HS-5 (cell line): ENCODE results near the gene MYCBP.

Source experiments
- DNase-seq: peaks from one replicate; pipeline ENCODE4 v3.0.0-alpha.2; 2012; ENCODE audit warnings: low read depth

The MYCBP gene

GRCh38 chr1:38820860-38821259, 52.3 kb downstream of the MYCBP start:
- DNase-seq, result no peak

DNA sequence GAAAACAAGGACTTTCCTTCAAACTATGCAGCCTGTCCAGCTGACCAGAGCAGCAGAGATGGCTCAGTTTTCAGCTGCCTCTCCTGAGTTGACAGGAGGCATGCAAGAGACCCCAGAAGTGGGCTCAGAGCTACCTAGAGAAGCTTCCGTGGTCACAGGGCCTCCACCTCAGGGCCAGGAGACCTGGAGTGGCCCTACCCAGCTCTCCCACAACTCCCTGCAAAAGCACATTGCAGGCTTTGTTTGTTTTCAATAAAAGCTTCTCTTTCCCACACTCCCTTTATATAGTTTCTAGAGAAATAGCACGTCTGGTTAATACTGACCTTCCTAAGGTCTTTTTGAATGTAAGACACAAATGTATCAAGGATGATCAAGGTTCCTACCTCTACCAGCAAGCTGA, 53.6 kb downstream of the MYCBP start:
- no peak for DNase-seq

DNA sequence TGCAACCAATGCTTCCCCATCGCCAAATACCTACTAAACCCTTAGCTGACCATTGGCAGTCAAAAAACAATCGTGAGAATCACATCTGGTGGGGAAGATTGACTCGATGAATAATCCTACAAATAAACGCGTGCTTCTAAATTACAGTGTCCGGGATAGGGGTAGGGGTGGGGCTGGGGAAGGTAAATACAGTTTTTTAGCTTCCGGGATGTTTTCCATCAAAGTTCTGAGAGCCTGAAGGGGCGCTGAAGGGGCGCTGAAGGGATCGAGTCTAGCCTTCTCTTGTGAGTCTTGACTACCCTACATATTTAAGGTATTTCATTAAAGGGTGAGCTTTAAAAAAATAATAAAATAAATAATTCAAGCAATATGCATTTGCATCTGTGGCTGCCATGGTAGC, 54.1 kb downstream of the MYCBP start:
- no peak for DNase-seq

GRCh38 chr1:38818175-38818976, 54.8 kb downstream of the MYCBP start:
- no peak for DNase-seq

- no peak for DNase-seq
These were observed 55.6 kb downstream of the MYCBP start for GRCh38 chr1:38817267-38818174.

- no peak for DNase-seq
These were observed 57.1 kb downstream of the MYCBP start for GRCh38 chr1:38815903-38816627.

GRCh38 chr1:38814984-38815464, 58.1 kb downstream of the MYCBP start:
- no peak for DNase-seq

DNA sequence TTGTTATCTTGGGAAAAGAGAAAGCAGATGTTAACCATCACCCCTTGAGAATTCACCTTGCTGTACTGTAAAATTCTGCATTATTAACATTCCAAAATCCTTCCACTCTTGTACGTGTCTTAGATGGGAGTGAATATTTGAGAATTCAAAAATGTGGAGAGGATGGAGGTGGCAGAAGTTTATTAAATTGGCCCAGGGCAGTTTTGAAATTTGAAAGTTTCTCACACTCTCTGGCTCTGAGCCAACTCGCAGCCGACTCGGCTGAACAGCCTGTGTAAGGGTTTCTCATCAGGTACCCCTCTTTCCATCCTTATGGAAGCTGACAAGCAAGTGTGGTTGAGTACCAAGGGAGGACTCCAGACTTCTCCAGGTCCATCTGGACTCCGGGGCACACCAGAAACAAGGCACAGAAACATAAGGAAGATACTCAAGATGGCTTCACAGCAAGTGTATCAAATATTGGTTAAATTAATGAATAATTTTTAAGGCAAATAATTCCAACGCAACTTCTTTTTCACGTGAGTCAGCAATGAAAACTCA, 58.6 kb downstream of the MYCBP start:
- no peak for DNase-seq

- DNase-seq, result no peak
These were observed 60.2 kb downstream of the MYCBP start for GRCh38 chr1:38812981-38813380.
